ENCODE measurements around the gene OR1J1. TPM values are rescaled to one million over a fixed set of nuclear protein-coding genes. Genes with fewer than 3 reads are reported as not detected.

Gene OR1J1
- total RNA-seq, 4 donors from 2014 or later = not detected

DNA sequence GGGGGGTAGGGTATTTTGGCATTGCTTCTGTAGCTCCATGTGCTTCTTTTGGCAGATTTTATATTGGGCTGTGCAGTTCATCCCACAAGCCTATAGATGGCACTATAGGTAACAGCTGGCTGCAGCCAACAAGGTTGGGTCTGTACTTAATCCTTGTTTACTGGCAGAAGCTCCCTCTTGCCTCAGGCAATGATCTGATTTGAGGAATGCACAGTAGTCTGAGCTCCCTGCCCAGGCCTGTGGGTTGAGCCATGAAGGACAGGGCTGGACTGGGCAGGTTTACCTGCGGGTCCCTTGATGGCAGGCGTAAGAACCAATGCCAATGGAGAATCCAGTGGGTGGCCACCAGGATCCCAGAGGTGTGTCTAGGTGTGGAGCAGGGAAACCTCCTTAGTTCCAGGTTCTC lies 21.2 kb upstream of the OR1J1 start:
- no peak for TF ChIP-seq POLR2A (IDR thresholded peaks at IDR 0.05)
- TF ChIP-seq, protein P1, sequence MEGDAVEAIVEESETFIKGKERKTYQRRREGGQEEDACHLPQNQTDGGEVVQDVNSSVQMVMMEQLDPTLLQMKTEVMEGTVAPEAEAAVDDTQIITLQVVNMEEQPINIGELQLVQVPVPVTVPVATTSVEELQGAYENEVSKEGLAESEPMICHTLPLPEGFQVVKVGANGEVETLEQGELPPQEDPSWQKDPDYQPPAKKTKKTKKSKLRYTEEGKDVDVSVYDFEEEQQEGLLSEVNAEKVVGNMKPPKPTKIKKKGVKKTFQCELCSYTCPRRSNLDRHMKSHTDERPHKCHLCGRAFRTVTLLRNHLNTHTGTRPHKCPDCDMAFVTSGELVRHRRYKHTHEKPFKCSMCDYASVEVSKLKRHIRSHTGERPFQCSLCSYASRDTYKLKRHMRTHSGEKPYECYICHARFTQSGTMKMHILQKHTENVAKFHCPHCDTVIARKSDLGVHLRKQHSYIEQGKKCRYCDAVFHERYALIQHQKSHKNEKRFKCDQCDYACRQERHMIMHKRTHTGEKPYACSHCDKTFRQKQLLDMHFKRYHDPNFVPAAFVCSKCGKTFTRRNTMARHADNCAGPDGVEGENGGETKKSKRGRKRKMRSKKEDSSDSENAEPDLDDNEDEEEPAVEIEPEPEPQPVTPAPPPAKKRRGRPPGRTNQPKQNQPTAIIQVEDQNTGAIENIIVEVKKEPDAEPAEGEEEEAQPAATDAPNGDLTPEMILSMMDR (IDR thresholded peaks at IDR 0.05) = peak; percentile 45 to 71 (median 55)
- H3K36me3 ChIP-seq = no peaks in the 10 kb centered on the region
- H3K4me1 ChIP-seq = no peaks in the 10 kb centered on the region
- 59% methylated on average over 2 of the region's 2 CpGs; no CpG with 5 or more reads in 1 of the 2 donors for WGBS, 2 donors (ENCODE audit: low coverage in 1 of 2)
- no peaks in the 10 kb centered on the region for H3K9me3 ChIP-seq
- intact Hi-C loops (cut with DNase I; ENCODE audit: low total_unique reads) (no loop called here), in situ Hi-C loops (cut with MboI; ENCODE audit: low pct_ligation_motif_present in 1 of 4, low pct_unique_long_range_greater_than_20kb in 1 of 4, low sequenced_read_pairs in 3 of 4) (no loop called here)
- no peak for DNase-seq
- H3K27ac ChIP-seq = no peak overlapping the region
- H3K4me3 ChIP-seq = no peak overlapping the region
- no peaks in the 10 kb centered on the region for H3K27me3 ChIP-seq

DNA sequence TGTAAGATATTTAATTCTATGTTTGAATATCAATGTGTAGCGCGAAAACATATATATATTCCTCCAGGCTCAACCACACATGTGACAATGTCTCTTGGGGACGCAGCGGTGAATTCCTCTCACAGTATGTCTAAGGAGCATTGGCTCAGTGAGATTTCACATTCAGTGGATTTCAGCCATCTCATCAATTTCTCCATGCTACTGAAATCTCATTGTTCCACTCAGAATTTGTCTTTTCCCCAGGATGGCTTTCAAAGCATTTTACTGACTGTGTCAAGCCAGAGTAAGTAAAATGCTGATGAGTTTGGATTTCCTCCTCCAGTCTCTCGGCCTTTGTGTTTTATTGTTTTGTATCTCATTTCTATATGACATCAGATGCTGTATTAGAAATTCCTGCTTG lies 1.3 kb upstream of the OR1J1 start:
- intact Hi-C loops (cut with DNase I; ENCODE audit: low total_unique reads) = no loop called here
- no peaks in the 10 kb centered on the region for H3K36me3 ChIP-seq
- H3K9me3 ChIP-seq = no peaks in the 10 kb centered on the region
- H3K4me1 ChIP-seq = no peaks in the 10 kb centered on the region
- in situ Hi-C loops (cut with MboI; ENCODE audit: low pct_ligation_motif_present in 1 of 4, low pct_unique_long_range_greater_than_20kb in 1 of 4, low sequenced_read_pairs in 3 of 4) = no loop called here
- TF ChIP-seq, protein P1 (IDR thresholded peaks at IDR 0.05) = no peak
- TF ChIP-seq EP300 (IDR thresholded peaks at IDR 0.05; ENCODE audit: low read depth) = no peak
- TF ChIP-seq POLR2A (IDR thresholded peaks at IDR 0.05) = no peak
- TF ChIP-seq POLR2AphosphoS5 (IDR thresholded peaks at IDR 0.05) = no peak
- H3K4me3 ChIP-seq = no peak overlapping the region
- 87 to 89% methylated on average over 5 of the region's 5 CpGs for WGBS, 2 donors (ENCODE audit: low coverage in 1 of 2)
- no peaks in the 10 kb centered on the region for H3K27me3 ChIP-seq
- DNase-seq = no peak
- H3K27ac ChIP-seq = no peak overlapping the region

DNA sequence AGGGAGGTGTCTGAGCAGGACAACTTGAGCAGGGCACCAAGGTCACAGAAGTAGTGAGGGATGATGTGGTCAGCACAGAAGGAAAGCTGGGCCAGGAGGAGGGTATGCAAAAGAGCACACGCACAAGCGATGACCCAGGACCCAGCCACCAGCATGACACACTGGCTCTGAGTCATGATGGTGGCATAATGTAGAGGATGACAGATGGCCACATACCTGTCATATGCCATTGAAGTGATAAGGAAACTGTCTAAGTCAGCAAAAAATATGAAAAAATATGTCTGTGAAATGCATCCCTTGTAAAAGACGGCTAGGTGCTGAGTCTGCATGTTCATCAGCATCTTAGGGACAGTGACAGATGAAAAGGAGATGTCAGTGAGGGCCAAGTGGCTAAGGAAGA lies 380 bp downstream of the OR1J1 start:
- DNase-seq = no peak
- Histone ChIP-seq H3K27ac (no peak overlapping the region), H3K36me3 (no peaks in the 10 kb centered on the region), H3K9me3 (no peaks in the 10 kb centered on the region), H3K4me3 (no peak overlapping the region), H3K4me1 (no peaks in the 10 kb centered on the region), H3K27me3 (no peaks in the 10 kb centered on the region)
- 87 to 90% methylated on average over 3 of the region's 3 CpGs for WGBS, 2 donors (ENCODE audit: low coverage in 1 of 2)
- TF ChIP-seq, protein P1 (IDR thresholded peaks at IDR 0.05) = no peak
- TF ChIP-seq POLR2AphosphoS5 (IDR thresholded peaks at IDR 0.05) (no peak), POLR2A (IDR thresholded peaks at IDR 0.05) (no peak), EP300 (IDR thresholded peaks at IDR 0.05; ENCODE audit: low read depth) (no peak)
- intact Hi-C loops (cut with DNase I; ENCODE audit: low total_unique reads) (no loop called here), in situ Hi-C loops (cut with MboI; ENCODE audit: low pct_ligation_motif_present in 1 of 4, low pct_unique_long_range_greater_than_20kb in 1 of 4, low sequenced_read_pairs in 3 of 4) (no loop called here)

DNA sequence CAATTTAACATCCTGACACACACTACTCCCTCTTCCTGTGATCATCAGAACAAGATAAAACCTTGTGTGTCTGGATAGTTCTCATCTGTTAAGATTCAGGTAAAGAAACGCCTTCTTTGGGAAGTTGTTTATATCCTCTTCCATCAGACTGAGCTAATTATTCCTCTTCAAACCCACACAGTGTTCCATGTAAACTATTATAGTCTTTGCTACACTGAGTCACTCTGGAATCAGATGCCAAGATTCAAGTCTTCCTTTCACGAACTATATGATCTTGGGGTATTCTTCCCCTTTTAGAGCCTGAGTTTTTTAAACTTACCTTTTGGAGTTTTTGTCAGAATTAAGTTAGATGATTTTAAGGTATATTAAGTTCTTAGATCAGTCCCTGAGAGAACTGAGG lies 2.0 kb downstream of the OR1J1 start:
- intact Hi-C loops (cut with DNase I; ENCODE audit: low total_unique reads) (loop anchor here (1.0 kb wide), 1 partner anchor 338 kb away; no protein-coding TSS in a partner anchor), in situ Hi-C loops (cut with MboI; ENCODE audit: low pct_ligation_motif_present in 1 of 4, low pct_unique_long_range_greater_than_20kb in 1 of 4, low sequenced_read_pairs in 3 of 4) (no loop called here)
- TF ChIP-seq EP300 (IDR thresholded peaks at IDR 0.05; ENCODE audit: low read depth) (no peak), POLR2AphosphoS5 (IDR thresholded peaks at IDR 0.05) (no peak), POLR2A (IDR thresholded peaks at IDR 0.05) (no peak)
- TF ChIP-seq, protein P1 (IDR thresholded peaks at IDR 0.05) = no peak
- Histone ChIP-seq H3K27me3 (no peaks in the 10 kb centered on the region), H3K36me3 (no peaks in the 10 kb centered on the region), H3K4me3 (no peak overlapping the region), H3K9me3 (no peaks in the 10 kb centered on the region), H3K27ac (no peak overlapping the region), H3K4me1 (no peaks in the 10 kb centered on the region)
- 38 to 58% methylated on average over 2 of the region's 2 CpGs for WGBS, 2 donors (ENCODE audit: low coverage in 1 of 2)
- no peak for DNase-seq

All from transverse colon (tissue), 4 donors.